Measurements from ENCODE around the gene ATG9B. TPM values are rescaled to one million over a fixed set of nuclear protein-coding genes. Genes with fewer than 3 reads are reported as not detected.

ATG9B gene
- total and polyA plus RNA-seq, 2 donors (not counting 1 experiment from before 2014, with no cell fraction given) = 5.1 to 7.2 TPM

DNA sequence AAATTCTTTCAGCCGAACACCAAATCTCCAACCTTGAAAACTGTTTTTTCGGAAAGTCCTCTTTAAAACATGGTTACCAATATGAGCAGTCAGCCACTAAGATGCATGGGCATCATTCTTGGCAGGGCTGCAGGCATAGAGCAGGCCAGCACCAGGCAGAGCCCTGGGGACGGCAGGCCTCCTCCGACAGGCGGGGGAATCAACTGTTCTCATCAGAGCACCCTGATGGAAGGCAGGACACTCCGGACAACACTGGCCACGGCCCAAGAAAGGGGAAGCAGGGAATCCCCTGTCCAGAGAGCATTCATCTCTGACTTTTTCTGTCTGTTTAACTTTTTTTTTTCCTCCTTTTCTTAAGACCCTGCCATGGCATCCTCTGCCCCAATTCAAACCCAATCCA, 34.8 kb downstream of the ATG9B start:
- Mint-ChIP-seq H3K4me3 (no peak overlapping the region), H3K27me3 (peaks cover 55% of the 10 kb centered on the region), H3K27ac (no peak overlapping the region), H3K4me1 (peaks cover 17% of the 10 kb centered on the region), H3K9me3 (ENCODE audit: insufficient read depth) (peaks cover 3% of the 10 kb centered on the region)
- Histone ChIP-seq H3K27me3 (replicated peaks in 1 of 4; ENCODE audit: control extremely low read depth in 1 of 4, control insufficient read depth in 3 of 4, insufficient read depth in 4 of 4, low read length in 3 of 4) (peaks cover 0 to 52% (median 9%) of the 10 kb centered on the region in 4 experiments), H3K36me3 (replicated peaks in 1 of 2; ENCODE audit: control extremely low read depth in 1 of 2, control insufficient read depth in 1 of 2, extremely low read depth in 1 of 2, insufficient read depth in 2 of 2, low read length in 1 of 2) (no peaks in the 10 kb centered on the region), H3K4me3 (ENCODE audit: control extremely low read depth in 1 of 5, extremely low read depth in 1 of 5, insufficient read depth in 1 of 5, low read depth in 2 of 5, low read length in 4 of 5) (no peak overlapping the region), H3K9me3 (ENCODE audit: control extremely low read depth in 1 of 3, control insufficient read depth in 2 of 3, insufficient read depth in 1 of 3, low read length in 2 of 3) (peaks cover 0 to 26% (median 5%) of the 10 kb centered on the region in 3 donors), H3K27ac (ENCODE audit: low read length in 2 of 2) (no peak overlapping the region), H3K79me2 (ENCODE audit: control insufficient read depth, insufficient read depth, low read length) (no peaks in the 10 kb centered on the region), H4K20me1 (ENCODE audit: control insufficient read depth, insufficient read depth, low read length, poor library complexity, severe bottlenecking) (no peaks in the 10 kb centered on the region), H3K4me2 (replicated peaks; ENCODE audit: low read depth, low read length, poor library complexity, severe bottlenecking) (no peak overlapping the region), H3K4me1 (ENCODE audit: control insufficient read depth in 2 of 2, insufficient read depth in 2 of 2, low read length in 2 of 2) (peaks cover 8 to 12% of the 10 kb centered on the region in 2 donors), H3K9ac (ENCODE audit: low read length) (no peak overlapping the region), H2AFZ (ENCODE audit: insufficient read depth, low read depth, low read length, poor library complexity, severe bottlenecking) (no peak overlapping the region)
- no peak for ATAC-seq (ENCODE audit: low read depth)
- intact Hi-C loops (cut with micrococcal nuclease) = loop anchor here (10.0 kb wide), 1 partner anchor 215 kb away; no protein-coding TSS in a partner anchor
- DNase-seq = no peak
- POLR2A ChIA-PET = no interaction called here
- CTCF ChIA-PET = interaction anchor here (0.6 to 1.6 kb wide), 2 partner anchors 12 to 211 kb away, joined by 3 to 4 read pairs; no protein-coding TSS in a partner anchor
- WGBS (ENCODE audit: insufficient coverage) = 85% methylated on average over 7 of the region's 7 CpGs
- no peak for TF ChIP-seq EZH2 (IDR thresholded peaks at IDR 0.05; ENCODE audit: borderline replicate concordance, insufficient read depth, low read depth, low read length, poor library complexity, severe bottlenecking)
- TF ChIP-seq CTCF (IDR thresholded peaks at IDR 0.05) = no peak
